Panc1 (cell line): ENCODE data around the gene LIN9.

Source experiments
- POLR2AphosphoS5 ChIP-seq: IDR thresholded peaks from 2 replicates; pipeline ENCODE4 v1.6.1; 2012; ENCODE audit warnings: mild to moderate bottlenecking, low read depth, low read length, moderate library complexity
- REST ChIP-seq, 2 experiments: IDR thresholded peaks; 2 replicates each; pipeline ENCODE4 v1.6.1; 2011 to 2012; ENCODE audit warnings: low read depth in 2 of 2, control low read depth in 1 of 2, low read length in 1 of 2, mild to moderate bottlenecking in 1 of 2, moderate library complexity in 1 of 2; ENCODE audit not compliant: insufficient read depth in 1 of 2
- SIN3A ChIP-seq: IDR thresholded peaks from 2 replicates; pipeline ENCODE4 v1.6.1; 2012; ENCODE audit warnings: low read depth, mild to moderate bottlenecking, low read length, moderate library complexity, borderline replicate concordance; ENCODE audit not compliant: insufficient read depth
- TF ChIP-seq, protein P1 (sequence below): fragments of 450-650 bp; IDR thresholded peaks from 2 replicates; pipeline ENCODE4 v1.5.1; 2017; ENCODE audit warnings: mild to moderate bottlenecking

DNA sequence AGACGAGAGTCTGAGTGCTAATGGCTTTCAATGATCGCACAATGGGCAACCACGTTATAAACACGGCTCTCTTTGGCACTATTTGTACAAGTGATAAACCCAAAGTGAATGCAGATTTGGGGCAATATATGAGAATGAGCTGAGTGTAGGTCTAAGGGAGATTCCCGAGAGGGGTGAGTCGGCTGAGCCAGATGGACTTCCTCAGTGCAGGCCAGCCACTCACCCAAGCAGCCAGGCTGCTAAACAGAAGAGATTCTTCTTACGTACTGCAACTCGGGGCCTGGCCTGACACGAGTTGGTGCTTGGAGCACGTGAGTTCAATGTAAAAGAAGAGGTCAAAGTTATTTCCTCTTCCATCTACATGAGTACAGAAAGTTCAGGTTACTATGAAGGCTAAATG is 91.7 kb downstream of the LIN9 start:
- TF ChIP-seq, protein P1, sequence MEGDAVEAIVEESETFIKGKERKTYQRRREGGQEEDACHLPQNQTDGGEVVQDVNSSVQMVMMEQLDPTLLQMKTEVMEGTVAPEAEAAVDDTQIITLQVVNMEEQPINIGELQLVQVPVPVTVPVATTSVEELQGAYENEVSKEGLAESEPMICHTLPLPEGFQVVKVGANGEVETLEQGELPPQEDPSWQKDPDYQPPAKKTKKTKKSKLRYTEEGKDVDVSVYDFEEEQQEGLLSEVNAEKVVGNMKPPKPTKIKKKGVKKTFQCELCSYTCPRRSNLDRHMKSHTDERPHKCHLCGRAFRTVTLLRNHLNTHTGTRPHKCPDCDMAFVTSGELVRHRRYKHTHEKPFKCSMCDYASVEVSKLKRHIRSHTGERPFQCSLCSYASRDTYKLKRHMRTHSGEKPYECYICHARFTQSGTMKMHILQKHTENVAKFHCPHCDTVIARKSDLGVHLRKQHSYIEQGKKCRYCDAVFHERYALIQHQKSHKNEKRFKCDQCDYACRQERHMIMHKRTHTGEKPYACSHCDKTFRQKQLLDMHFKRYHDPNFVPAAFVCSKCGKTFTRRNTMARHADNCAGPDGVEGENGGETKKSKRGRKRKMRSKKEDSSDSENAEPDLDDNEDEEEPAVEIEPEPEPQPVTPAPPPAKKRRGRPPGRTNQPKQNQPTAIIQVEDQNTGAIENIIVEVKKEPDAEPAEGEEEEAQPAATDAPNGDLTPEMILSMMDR = no peak
- no peak for TF ChIP-seq REST (IDR thresholded peaks at IDR 0.05; ENCODE audit: insufficient read depth in 1 of 2, low read depth in 2 of 2, low read length in 1 of 2)
- no peak for TF ChIP-seq POLR2AphosphoS5
- no peak for TF ChIP-seq SIN3A
